Keratinocyte (primary cell): Measurements from ENCODE around the gene GAL3ST2.

Experiments
- EZH2 ChIP-seq: IDR thresholded peaks from one replicate; pipeline ENCODE4 v1.6.1; 2012; ENCODE audit warnings: inconsistent platforms, mild to moderate bottlenecking, low read length, moderate library complexity
- TF ChIP-seq, protein P1 (sequence below), 3 experiments: IDR thresholded peaks in 1 of 3; conservative IDR thresholded peaks in 1 of 3; optimal IDR thresholded peaks in 1 of 3; 2 replicates in 2 of 3; 3 replicates in 1 of 3; pipeline versions ENCODE3 to v1.5.1; 2011; ENCODE audit warnings: low read length in 3 of 3, mild to moderate bottlenecking in 3 of 3, moderate library complexity in 2 of 3, control low read depth in 1 of 3, inconsistent platforms in 1 of 3; ENCODE audit not compliant: insufficient read depth in 2 of 3; ENCODE audit errors: extremely low read depth in 1 of 3

DNA sequence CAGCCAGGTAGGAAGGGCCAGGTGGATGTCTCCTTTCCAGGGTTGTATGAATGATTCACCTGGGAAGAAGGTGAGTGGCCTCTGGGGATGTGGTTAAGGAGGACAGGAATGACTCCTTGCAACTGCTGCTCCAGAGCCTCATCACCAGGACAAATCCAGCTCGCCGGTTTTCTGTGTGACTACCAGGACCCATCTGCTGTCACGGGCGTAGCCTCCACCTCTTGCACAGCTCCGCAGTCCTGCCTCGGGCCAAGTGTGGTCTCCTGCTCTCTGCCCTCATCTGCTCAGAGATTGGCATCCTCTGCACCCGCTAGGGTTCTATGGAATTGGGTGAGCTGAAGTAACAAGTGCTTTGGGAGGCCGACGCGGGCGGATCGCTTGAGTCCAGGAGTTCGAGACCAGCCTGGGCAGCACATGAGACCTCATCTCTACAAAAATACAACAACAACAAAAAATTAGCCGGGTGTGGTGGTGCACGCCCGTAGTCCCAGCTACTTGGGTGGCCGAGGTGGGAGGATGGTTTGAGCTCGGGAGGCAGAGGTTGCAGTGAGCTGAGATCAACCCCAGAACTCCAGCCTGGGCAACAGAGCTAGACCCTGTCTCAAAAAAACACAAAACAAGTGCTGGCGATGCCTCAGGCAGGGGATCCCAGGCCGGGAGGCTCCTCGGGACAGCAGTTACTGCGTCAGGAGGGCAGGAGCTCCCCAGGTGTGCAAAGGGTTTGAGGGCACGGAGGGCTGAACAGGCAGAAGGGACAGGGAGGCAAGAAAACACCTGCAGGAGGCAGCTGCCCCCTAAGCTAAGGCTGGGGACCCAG, 43.0 kb upstream of the GAL3ST2 start:
- no peak for TF ChIP-seq EZH2
- TF ChIP-seq, protein P1, sequence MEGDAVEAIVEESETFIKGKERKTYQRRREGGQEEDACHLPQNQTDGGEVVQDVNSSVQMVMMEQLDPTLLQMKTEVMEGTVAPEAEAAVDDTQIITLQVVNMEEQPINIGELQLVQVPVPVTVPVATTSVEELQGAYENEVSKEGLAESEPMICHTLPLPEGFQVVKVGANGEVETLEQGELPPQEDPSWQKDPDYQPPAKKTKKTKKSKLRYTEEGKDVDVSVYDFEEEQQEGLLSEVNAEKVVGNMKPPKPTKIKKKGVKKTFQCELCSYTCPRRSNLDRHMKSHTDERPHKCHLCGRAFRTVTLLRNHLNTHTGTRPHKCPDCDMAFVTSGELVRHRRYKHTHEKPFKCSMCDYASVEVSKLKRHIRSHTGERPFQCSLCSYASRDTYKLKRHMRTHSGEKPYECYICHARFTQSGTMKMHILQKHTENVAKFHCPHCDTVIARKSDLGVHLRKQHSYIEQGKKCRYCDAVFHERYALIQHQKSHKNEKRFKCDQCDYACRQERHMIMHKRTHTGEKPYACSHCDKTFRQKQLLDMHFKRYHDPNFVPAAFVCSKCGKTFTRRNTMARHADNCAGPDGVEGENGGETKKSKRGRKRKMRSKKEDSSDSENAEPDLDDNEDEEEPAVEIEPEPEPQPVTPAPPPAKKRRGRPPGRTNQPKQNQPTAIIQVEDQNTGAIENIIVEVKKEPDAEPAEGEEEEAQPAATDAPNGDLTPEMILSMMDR (optimal IDR thresholded peaks at IDR 0.05 in 1 of 3, IDR thresholded peaks at IDR 0.05 in 1 of 3, conservative IDR thresholded peaks at IDR 0.05 in 1 of 3; ENCODE audit: extremely low read depth in 1 of 3, insufficient read depth in 2 of 3, low read length in 3 of 3): no peak
